HepG2 (cell line): Measurements from ENCODE around the gene DSTN. TPM values are rescaled to one million over a fixed set of nuclear protein-coding genes. Genes with fewer than 3 reads are reported as not detected.

Experiments
- ATAC-seq: fragments of 200-7000 bp; cut with Tn5 transposase; 3 replicates; pipeline ENCODE4 v1.9.1; 2020; ENCODE audit warnings: mild to moderate bottlenecking, moderate library complexity
- BruUV-seq: library from RNA; stranded (reverse); fragments of 400-500 nt; replicated peaks from 2 replicates; lab custom pipeline; 2021; lab: Mats Ljungman, UMichigan
- CTCF ChIA-PET: fragments of 300-600 bp; formaldehyde crosslinking; extraction: SDS; loops from one replicate; lab custom pipeline; 2021; ENCODE audit warnings: low total read pairs, inconsistent platforms, low intra/inter-chr PET ratio; lab: Yijun Ruan, JAX
- POLR2A ChIA-PET: fragments of 350-600 bp; sonication (Branson Sonifier 250); formaldehyde crosslinking; loops from one replicate; lab custom pipeline; 2020; ENCODE audit warnings: antibody characterized with exemption, inconsistent platforms; lab: Yijun Ruan, JAX
- DNase-seq: peaks from one replicate; pipeline ENCODE4 v3.0.0-alpha.2; 2015; ENCODE audit warnings: low spot score
- FAIRE-seq: peaks from 3 replicates; lab custom pipeline; 2011; peaks lifted over from hg19 to GRCh38; lab: Jason Lieb, UNC
- H2AFZ ChIP-seq: one replicate; pipeline ENCODE4 v1.6.1; 2011; ENCODE audit warnings: low read length, inconsistent platforms
- H3K27ac ChIP-seq: fragments of 300-600 bp; 3 replicates; pipeline ENCODE4 v1.8.0; 2011; ENCODE audit warnings: mixed run types, mild to moderate bottlenecking, mixed read lengths, low read length, inconsistent platforms; ENCODE audit not compliant: insufficient read depth; ENCODE audit errors: extremely low read length
- H3K27me3 ChIP-seq, 2 experiments: fragments of 200-600 bp in 1 of 2; 2 replicates in 1 of 2; 3 replicates in 1 of 2; pipeline versions ENCODE4 v1.6.0 to v1.8.0; 2011; ENCODE audit warnings: low read length in 2 of 2, mild to moderate bottlenecking in 2 of 2, moderate library complexity in 2 of 2, inconsistent platforms in 1 of 2; ENCODE audit not compliant: insufficient read depth in 2 of 2, control insufficient read depth in 1 of 2
- H3K36me3 ChIP-seq, 2 experiments: fragments of 200-600 bp in 1 of 2; replicated peaks in 1 of 2; 2 replicates in 1 of 2; 3 replicates in 1 of 2; pipeline versions ENCODE4 v1.5.1 to v1.8.0; 2011; ENCODE audit warnings: low read length in 2 of 2, inconsistent platforms in 1 of 2; ENCODE audit not compliant: insufficient read depth in 2 of 2, control insufficient read depth in 1 of 2
- H3K4me1 ChIP-seq: 2 replicates; pipeline ENCODE4 v1.5.1; 2012; ENCODE audit warnings: low read length, inconsistent platforms; ENCODE audit not compliant: insufficient read depth
- H3K4me2 ChIP-seq: 2 replicates; pipeline ENCODE4 v1.6.0; 2011; ENCODE audit warnings: low read depth, low read length, inconsistent platforms
- H3K4me3 ChIP-seq, 3 experiments: fragments of 200-600 bp in 1 of 3; sonication (generic), shearing (Covaris generic) in 1 of 3; replicated peaks in 1 of 3; 2 replicates each; pipeline ENCODE4 v1.5.1; 2011 to 2016; ENCODE audit warnings: low read length in 3 of 3, inconsistent platforms in 2 of 3, low read depth in 2 of 3, mild to moderate bottlenecking in 2 of 3, control low read depth in 1 of 3, mixed read lengths in 1 of 3; ENCODE audit not compliant: insufficient read depth in 1 of 3
- H3K79me2 ChIP-seq: one replicate; pipeline ENCODE4 v1.6.1; 2011; ENCODE audit warnings: low read length, inconsistent platforms; ENCODE audit not compliant: insufficient read depth
- H3K9ac ChIP-seq: 2 replicates; pipeline ENCODE4 v1.6.0; 2011; ENCODE audit warnings: mild to moderate bottlenecking, low read depth, low read length, inconsistent platforms; ENCODE audit not compliant: insufficient read depth
- H3K9me3 ChIP-seq: 2 replicates; pipeline ENCODE4 v1.5.1; 2012; ENCODE audit warnings: mild to moderate bottlenecking, low read length
- H4K20me1 ChIP-seq: 2 replicates; pipeline ENCODE4 v1.6.0; 2011; ENCODE audit warnings: inconsistent platforms, mild to moderate bottlenecking, low read length, moderate library complexity; ENCODE audit not compliant: insufficient read depth
- BRCA1 ChIP-seq: sonication (generic); formaldehyde crosslinking; IDR thresholded peaks from 2 replicates; pipeline ENCODE4 v1.4.0; 2020; ENCODE audit warnings: missing genetic modification reagents
- GFI1 ChIP-seq: sonication (generic); formaldehyde crosslinking; IDR thresholded peaks from 2 replicates; pipeline ENCODE4 v1.5.0; 2020; ENCODE audit warnings: missing genetic modification reagents, mild to moderate bottlenecking, borderline replicate concordance
- JUN ChIP-seq: sonication (generic); formaldehyde crosslinking; IDR thresholded peaks from 2 replicates; pipeline ENCODE4 v1.4.0; 2020; ENCODE audit warnings: mild to moderate bottlenecking, missing genetic modification reagents
- NR0B2 ChIP-seq: sonication (generic); formaldehyde crosslinking; IDR thresholded peaks from 2 replicates; pipeline ENCODE4 v1.4.0; 2020; ENCODE audit warnings: mild to moderate bottlenecking, missing genetic modification reagents
- PITX1 ChIP-seq: sonication (generic); formaldehyde crosslinking; IDR thresholded peaks from 2 replicates; pipeline ENCODE4 v1.5.1; 2020; ENCODE audit warnings: mild to moderate bottlenecking, missing genetic modification reagents
- RBM39 ChIP-seq: fragments of 200-400 bp; formaldehyde crosslinking; IDR thresholded peaks from one replicate; pipeline ENCODE4 v1.6.1; 2018; ENCODE audit warnings: antibody characterized with exemption, mild to moderate bottlenecking, low read depth, low read length; ENCODE audit not compliant: poor library complexity, severe bottlenecking
- RELA ChIP-seq: sonication (generic); formaldehyde crosslinking; IDR thresholded peaks from 2 replicates; pipeline ENCODE4 v1.4.0; 2020; ENCODE audit warnings: missing genetic modification reagents
- SAP130 ChIP-seq: IDR thresholded peaks from 2 replicates; pipeline ENCODE4 v1.6.1; 2016; ENCODE audit warnings: low read depth
- SP5 ChIP-seq: IDR thresholded peaks from 2 replicates; pipeline ENCODE4 v1.6.1; 2016; ENCODE audit warnings: low read depth, borderline replicate concordance
- THAP7 ChIP-seq: sonication (generic); formaldehyde crosslinking; IDR thresholded peaks from 2 replicates; pipeline ENCODE4 v1.8.1; 2023; ENCODE audit warnings: mild to moderate bottlenecking, missing genetic modification reagents
- XBP1 ChIP-seq: sonication (generic); formaldehyde crosslinking; IDR thresholded peaks from 2 replicates; pipeline ENCODE4 v1.5.0; 2020; ENCODE audit warnings: missing genetic modification reagents
- YY1 ChIP-seq: IDR thresholded peaks from 2 replicates; pipeline ENCODE4 v1.6.1; 2011; ENCODE audit warnings: low read length, low read depth, moderate library complexity, mild to moderate bottlenecking; ENCODE audit not compliant: insufficient read depth, insufficient replicate concordance
- ZBTB20 ChIP-seq: sonication (generic); formaldehyde crosslinking; IDR thresholded peaks from 2 replicates; pipeline ENCODE4 v1.8.1; 2023; ENCODE audit warnings: missing genetic modification reagents, low read depth, mild to moderate bottlenecking, borderline replicate concordance
- ZBTB34 ChIP-seq: sonication (generic); formaldehyde crosslinking; IDR thresholded peaks from 2 replicates; pipeline ENCODE4 v1.8.0; 2022; ENCODE audit warnings: mild to moderate bottlenecking, missing genetic modification reagents
- ZBTB42 ChIP-seq: sonication (generic); formaldehyde crosslinking; IDR thresholded peaks from 2 replicates; pipeline ENCODE4 v1.5.0; 2020; ENCODE audit warnings: mild to moderate bottlenecking, missing genetic modification reagents
- ZNF12 ChIP-seq: sonication (generic); formaldehyde crosslinking; IDR thresholded peaks from 2 replicates; pipeline ENCODE4 v1.5.0; 2020; ENCODE audit warnings: missing genetic modification reagents
- ZNF121 ChIP-seq: sonication (generic); formaldehyde crosslinking; IDR thresholded peaks from 2 replicates; pipeline ENCODE4 v1.5.0; 2020; ENCODE audit warnings: mild to moderate bottlenecking, missing genetic modification reagents
- ZNF557 ChIP-seq: sonication (generic); formaldehyde crosslinking; IDR thresholded peaks from 2 replicates; pipeline ENCODE4 v1.4.0; 2020; ENCODE audit warnings: missing genetic modification reagents
- ZNF768 ChIP-seq: sonication (generic); formaldehyde crosslinking; IDR thresholded peaks from 2 replicates; pipeline ENCODE4 v1.4.0; 2020; ENCODE audit warnings: missing genetic modification reagents
- ZNF782 ChIP-seq: sonication (generic); formaldehyde crosslinking; IDR thresholded peaks from 2 replicates; pipeline ENCODE4 v1.4.0; 2020; ENCODE audit warnings: missing genetic modification reagents, mild to moderate bottlenecking, borderline replicate concordance
- ZNF792 ChIP-seq: IDR thresholded peaks from 2 replicates; pipeline ENCODE4 v1.6.1; 2016
- WGBS: methylation state at CpG from one replicate; pipeline ENCODE4 v1.1.6; 2017; ENCODE audit warnings: low lambda C conversion rate; 5-methylcytosine and 5-hydroxymethylcytosine counted together
- in situ Hi-C: cut with HindIII; loops from 2 replicates; pipeline ENCODE4 v1.10.0; 2017; ENCODE audit warnings: low pct_unique_long_range_greater_than_20kb; ENCODE audit not compliant: extremely low pct_ligation_motif_present
- intact Hi-C: fragments of 100-400 bp; cut with micrococcal nuclease; formaldehyde crosslinking; loops from one replicate; pipeline ENCODE4 v1.10.0; 2022; ENCODE audit not compliant: unreplicated experiment
- polyA plus RNA-seq, 8 experiments: library from polyadenylated mRNA; depleted of rRNA in 3 of 8; stranded (reverse) in 7 of 8; unstranded in 1 of 8; fragments of >200 nt; fragmentation: Illumina TruSeq in 4 of 8; extraction: Trizol in 4 of 8; gene quantifications; 2 replicates each; pipeline versions ENCODE4 v1.2.1 to v1.2.3, GENCODE V29; 2011 to 2016; ENCODE audit warnings: low read depth in 4 of 8, missing spikeins in 1 of 8, mixed read lengths in 1 of 8; ENCODE audit not compliant: insufficient read depth in 1 of 8
- total RNA-seq, 5 experiments: library from RNA; depleted of rRNA; stranded (reverse); fragments of >200 nt; fragmentation: Illumina TruSeq; extraction: Trizol; gene quantifications; 2 replicates each; pipeline ENCODE4 v1.2.3, GENCODE V29; 2016; ENCODE audit warnings: low read depth in 1 of 5

Gene DSTN
- total and polyA plus RNA-seq, 2 of the 13 experiments (the other 11 are each of a cell fraction or from before 2014, with no cell fraction given) = 27.6 to 106 TPM

- TF ChIP-seq NR0B2 (CRISPR knock-in tag) = no peak
- no peak for TF ChIP-seq GFI1 (CRISPR knock-in tag)
These were observed 43.1 kb downstream of the DSTN start (continued) for GRCh38 chr20:17612992-17613327.

- DNase-seq (no peak), FAIRE-seq (no peak), ATAC-seq (no peak)
- Histone ChIP-seq H3K4me3 (no peak overlapping the region), H3K36me3 (peaks cover 35 to 46% of the 10 kb centered on the region in 2 experiments), H3K27me3 (no peaks in the 10 kb centered on the region), H3K4me2 (0 out of 2 replicates have a peak overlapping the region, but pooled peaks have one; percentile 1), H3K79me2 (no peaks in the 10 kb centered on the region), H3K4me1 (peaks cover 22% of the 10 kb centered on the region), H3K27ac (peak overlapping the region; percentile 32), H2AFZ (no peak overlapping the region), H3K9me3 (no peaks in the 10 kb centered on the region), H3K9ac (no peak overlapping the region), H4K20me1 (peaks cover 23% of the 10 kb centered on the region; the same call in 1 of the 2 replicates)
- TSS peak; percentile 77 for BruUV-seq
- intact Hi-C loops (no loop called here), in situ Hi-C loops (loop anchor here (5.0 kb wide), 1 partner anchor 76 kb away; no protein-coding TSS in a partner anchor)
- ChIA-PET POLR2A (interaction anchor here (0.8 to 1.6 kb wide), 8 partner anchors 10 to 109 kb away, joined by 3 to 4 read pairs (median 3); partner anchors contain the start of genes BFSP1, DSTN and RRBP1), CTCF (interaction anchor here (3.1 kb wide), 1 partner anchor 77 kb away, joined by 11 read pairs; no protein-coding TSS in a partner anchor)
- WGBS = 87% methylated on average over 37 of the region's 40 CpGs
- no peak for TF ChIP-seq BRCA1
- TF ChIP-seq ZNF768 (CRISPR knock-in tag) = no peak; the same call in 1 of the 2 replicates
- 0 out of 2 replicates have a peak, but pooled peaks have one; percentile 1 for TF ChIP-seq ZNF121 (CRISPR knock-in tag)
- TF ChIP-seq ZBTB42 (CRISPR knock-in tag) = no peak
- 0 out of 2 replicates have a peak, but pooled peaks have one; percentile 17 for TF ChIP-seq THAP7 (CRISPR knock-in tag)
- peak; percentile 22 for TF ChIP-seq RBM39
- no peak for TF ChIP-seq GFI1 (CRISPR knock-in tag)
- no peak for TF ChIP-seq ZNF792 (CRISPR knock-in tag)
- TF ChIP-seq ZNF557 (CRISPR knock-in tag) = no peak
- TF ChIP-seq ZBTB20 (CRISPR knock-in tag) = no peak
- no peak for TF ChIP-seq RELA
- TF ChIP-seq JUN (CRISPR knock-in tag) = 0 out of 2 replicates have a peak, but pooled peaks have one; percentile 30
- no peak for TF ChIP-seq PITX1 (CRISPR knock-in tag)
- TF ChIP-seq YY1 = no peak
- no peak for TF ChIP-seq XBP1 (CRISPR knock-in tag)
- no peak for TF ChIP-seq SP5 (CRISPR knock-in tag)
- TF ChIP-seq ZNF782 = peak; percentile 72; the same call in 1 of the 2 replicates
- TF ChIP-seq ZNF12 = no peak
- no peak for TF ChIP-seq ZBTB34 (CRISPR knock-in tag)
- TF ChIP-seq SAP130 (CRISPR knock-in tag) = no peak
These were observed 43.7 kb downstream of the DSTN start for GRCh38 chr20:17613328-17614175.
